HTR-8/SVneo (cell line): Measurements from ENCODE around the gene LARGE1.

Experiments
- DNase-seq: peaks from one replicate; pipeline ENCODE4 v3.0.0; 2011; ENCODE audit warnings: low spot score, mixed read lengths; ENCODE audit not compliant: insufficient read length
- FAIRE-seq: peaks from 2 replicates; lab custom pipeline; 2011; peaks lifted over from hg19 to GRCh38; lab: Jason Lieb, UNC

The LARGE1 gene

DNA sequence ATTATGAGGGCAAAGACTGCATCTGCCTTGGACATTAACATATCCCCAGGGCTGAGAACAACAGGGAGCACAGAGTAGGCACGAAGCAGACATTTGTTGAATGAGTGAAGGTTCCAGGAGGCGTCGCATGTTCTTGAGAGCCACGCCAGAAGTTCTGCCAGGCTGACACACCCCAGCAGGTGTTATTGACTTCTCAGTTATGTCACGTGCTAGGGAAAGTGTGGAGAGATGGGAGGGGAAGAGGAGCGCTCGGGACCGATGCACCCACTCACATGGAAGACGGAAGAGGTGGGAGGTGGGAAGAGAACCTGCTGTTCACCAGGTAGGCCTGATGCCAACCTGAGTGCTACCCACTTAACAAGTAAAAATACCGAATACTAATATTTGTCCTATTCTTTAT is 232.8 kb downstream of the LARGE1 start:
- FAIRE-seq: no peak

GRCh38 chr22:33684087-33684486 is 236.2 kb downstream of the LARGE1 start:
- no peak for FAIRE-seq

More for the DNA sequence above, 232.8 kb downstream of the LARGE1 start:
- DNase-seq: no peak

GRCh38 chr22:33682927-33683326 is 237.3 kb downstream of the LARGE1 start:
- FAIRE-seq (no peak), DNase-seq (no peak)

More at GRCh38 chr22:33684087-33684486, 236.2 kb downstream of the LARGE1 start:
- no peak for DNase-seq

DNA sequence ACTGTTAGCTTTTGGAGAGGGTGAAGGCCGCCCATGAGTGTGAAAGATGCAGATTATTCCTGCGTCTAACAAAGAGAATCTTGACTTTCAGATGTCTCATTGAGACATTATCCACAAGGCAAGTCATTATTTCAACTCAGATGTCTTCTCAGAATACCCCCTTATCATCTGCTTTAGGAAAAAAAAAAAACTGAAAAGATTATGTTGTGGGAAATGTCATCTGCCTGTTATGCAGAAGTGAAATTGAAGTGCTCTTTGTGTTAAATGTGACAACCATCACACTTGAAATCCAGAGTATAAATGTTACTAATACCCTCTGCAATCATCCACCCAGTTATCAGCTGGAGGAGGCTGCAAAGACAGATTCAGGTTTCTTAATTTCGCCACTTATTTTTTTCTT is 239.6 kb downstream of the LARGE1 start:
- DNase-seq (no peak), FAIRE-seq (no peak)

DNA sequence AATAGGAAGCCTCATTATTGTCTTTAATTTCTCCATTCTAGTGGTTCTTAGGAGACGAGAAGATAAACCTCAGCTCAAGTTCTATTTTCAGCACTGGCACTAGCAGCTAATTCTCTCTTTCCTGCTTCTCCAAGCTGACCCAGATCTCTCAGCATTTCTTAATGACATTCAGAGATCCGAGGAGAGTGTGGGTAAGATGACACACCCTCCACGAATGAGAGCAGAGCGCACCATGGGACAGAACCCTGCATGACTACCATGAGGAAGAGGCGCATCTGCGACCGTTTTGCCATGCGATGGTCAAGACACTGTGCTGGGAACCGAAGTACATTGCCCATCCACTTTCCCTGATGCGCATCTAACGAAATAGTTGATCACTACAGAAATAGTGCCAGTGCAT is 241.8 kb downstream of the LARGE1 start:
- FAIRE-seq: no peak

DNA sequence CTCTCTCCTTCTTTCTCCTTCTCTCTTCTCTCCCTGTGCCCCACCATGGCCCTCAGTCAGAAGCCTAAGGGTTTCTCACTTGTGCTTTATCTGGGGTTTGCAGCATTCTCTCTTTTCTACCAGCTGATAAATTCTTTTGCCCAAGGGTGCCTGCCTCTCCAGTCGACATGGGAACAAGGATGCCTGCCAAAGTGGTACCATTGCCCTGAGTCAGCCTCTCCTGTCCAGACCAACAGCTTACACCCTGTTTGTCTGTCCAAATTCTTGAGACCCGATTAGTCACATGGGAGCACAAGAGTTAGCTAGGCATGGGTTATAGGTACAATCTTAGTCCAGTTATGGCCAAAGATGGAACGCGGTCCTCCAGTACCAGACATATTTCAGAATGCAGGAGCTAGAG is 242.7 kb downstream of the LARGE1 start:
- FAIRE-seq: no peak

More for the DNA sequence above, 241.8 kb downstream of the LARGE1 start:
- no peak for DNase-seq

GRCh38 chr22:33674357-33674756 is 245.9 kb downstream of the LARGE1 start:
- DNase-seq (no peak), FAIRE-seq (no peak)

More for the DNA sequence above, 242.7 kb downstream of the LARGE1 start:
- DNase-seq: no peak

DNA sequence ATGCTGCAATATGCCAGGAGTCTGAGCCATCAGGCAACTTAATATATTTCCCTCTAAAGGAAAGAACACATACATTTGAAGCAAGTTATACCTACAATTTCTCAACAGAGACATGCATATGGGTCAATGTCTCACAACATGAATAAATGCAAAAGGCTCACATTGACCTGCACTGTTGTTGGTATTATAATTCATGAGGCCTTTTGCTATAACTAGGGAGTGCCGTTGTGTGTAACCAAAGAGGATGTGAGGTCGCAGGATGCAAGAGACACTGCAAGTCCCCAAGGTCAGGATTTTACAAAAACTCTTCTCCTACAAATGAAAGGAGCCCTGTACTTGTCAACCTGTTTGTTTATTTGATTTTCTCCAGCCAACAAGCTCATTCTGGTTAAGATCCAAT is 250.5 kb downstream of the LARGE1 start:
- DNase-seq (no peak), FAIRE-seq (no peak)

DNA sequence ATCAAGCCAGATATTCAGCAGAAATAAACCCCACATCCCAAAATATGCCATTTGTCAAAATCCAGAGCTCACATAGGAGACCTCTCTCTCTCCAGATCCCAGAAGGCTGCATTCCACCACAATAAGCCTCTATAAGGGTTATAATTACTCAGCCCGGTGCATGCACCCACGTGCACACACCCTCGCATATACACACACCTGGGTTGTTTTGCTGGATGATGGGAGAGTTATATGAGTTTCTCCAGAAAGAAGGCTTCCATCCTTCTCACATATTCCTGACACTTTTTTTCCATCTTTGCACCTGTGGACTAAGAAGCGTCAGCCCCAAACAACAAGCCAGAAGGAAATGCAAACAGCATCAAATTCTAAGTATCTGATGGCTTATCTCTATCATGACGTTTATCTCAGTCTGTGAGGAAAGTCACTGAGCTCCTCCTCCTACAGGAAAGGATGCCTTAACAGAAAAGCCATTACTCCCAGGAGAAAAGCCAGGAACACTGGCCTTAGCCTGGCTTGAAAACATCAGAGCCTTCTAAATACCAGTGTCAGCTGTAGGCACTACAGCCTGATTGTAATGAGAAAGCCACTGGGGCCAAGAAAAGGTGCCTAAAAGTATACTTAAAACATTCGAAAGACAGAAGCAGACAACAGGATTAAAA is 253.2 kb downstream of the LARGE1 start:
- DNase-seq (no peak), FAIRE-seq (no peak)

- no peak for FAIRE-seq
- no peak for DNase-seq
These were observed 253.9 kb downstream of the LARGE1 start for GRCh38 chr22:33666279-33666960.

DNA sequence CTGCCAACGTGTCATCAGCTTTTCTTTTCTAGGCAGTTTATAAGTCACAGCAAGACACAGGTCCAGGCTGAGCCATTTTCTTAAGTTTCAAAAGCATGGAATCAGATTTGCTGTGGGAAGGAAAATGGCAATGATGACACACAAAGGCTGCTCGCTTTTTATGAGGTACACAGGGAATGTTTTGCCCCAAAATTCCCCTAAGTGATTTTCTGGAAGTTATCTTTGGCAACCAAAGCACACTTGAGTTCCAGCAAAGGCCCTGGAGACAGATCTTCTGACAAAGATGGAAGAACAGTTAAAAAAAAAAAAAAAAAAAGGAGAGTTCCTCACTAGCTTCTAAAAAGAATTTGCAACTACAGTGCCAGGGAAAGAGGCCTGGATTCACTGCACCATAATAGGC is 260.8 kb downstream of the LARGE1 start:
- FAIRE-seq: no peak
- DNase-seq: no peak

DNA sequence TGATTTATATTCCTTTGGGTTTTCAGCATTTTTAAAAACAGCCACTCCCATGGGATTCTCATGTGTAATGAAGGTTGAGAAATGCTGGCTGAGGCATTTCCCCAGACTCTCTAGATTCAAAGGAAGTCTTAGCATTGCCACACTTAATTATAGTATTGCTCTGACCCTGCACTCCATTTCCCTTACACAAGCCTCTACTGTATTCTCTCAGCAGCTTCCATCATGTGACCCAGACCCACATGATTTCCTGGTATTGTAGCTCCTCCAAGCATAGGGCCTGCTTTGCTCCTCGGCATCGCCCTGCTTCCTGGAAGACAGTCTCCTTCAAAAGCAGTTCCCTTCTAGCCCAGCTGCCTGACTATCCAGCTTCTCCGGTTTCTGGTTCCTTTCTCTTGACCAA is 261.5 kb downstream of the LARGE1 start:
- DNase-seq (no peak), FAIRE-seq (no peak)

GRCh38 chr22:33657670-33658069 is 262.6 kb downstream of the LARGE1 start:
- FAIRE-seq: no peak
- no peak for DNase-seq

GRCh38 chr22:33656808-33657628 is 263.3 kb downstream of the LARGE1 start:
- DNase-seq: no peak
- no peak for FAIRE-seq

DNA sequence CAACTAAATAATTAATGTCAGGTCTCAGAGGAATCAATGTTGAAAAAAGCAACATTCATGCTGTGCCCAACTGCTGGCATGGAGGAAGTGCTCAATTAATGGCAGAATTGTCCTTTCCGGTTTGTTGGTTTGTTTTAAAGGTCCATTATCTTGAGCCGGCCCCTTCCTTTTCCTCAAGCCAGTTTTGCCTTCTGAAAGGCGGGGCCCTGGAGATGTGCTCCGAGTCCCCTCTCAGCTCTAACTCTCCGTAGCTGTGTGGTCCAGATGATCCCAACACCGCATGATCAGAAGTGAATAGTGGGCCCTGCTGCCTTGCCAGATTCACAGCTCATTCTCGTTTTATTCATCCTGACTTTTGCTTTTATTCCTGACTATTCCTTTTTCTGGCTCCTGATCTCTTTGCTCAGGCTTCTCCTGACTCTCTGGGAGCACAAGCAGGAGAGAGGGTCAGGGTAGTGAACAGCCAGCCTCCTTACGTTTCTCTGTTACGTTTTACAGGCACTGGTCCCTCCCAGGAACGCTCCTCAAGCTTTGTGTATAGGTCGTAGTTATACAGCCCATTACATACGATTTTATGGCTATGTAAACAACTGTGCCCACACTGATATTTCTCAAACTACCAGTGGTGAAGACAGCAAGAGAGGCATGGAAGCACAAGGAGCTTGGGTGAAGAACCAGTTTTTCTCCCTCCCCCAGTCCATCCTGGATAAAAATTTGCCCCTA is 265.9 kb downstream of the LARGE1 start:
- DNase-seq (no peak), FAIRE-seq (no peak)

DNA sequence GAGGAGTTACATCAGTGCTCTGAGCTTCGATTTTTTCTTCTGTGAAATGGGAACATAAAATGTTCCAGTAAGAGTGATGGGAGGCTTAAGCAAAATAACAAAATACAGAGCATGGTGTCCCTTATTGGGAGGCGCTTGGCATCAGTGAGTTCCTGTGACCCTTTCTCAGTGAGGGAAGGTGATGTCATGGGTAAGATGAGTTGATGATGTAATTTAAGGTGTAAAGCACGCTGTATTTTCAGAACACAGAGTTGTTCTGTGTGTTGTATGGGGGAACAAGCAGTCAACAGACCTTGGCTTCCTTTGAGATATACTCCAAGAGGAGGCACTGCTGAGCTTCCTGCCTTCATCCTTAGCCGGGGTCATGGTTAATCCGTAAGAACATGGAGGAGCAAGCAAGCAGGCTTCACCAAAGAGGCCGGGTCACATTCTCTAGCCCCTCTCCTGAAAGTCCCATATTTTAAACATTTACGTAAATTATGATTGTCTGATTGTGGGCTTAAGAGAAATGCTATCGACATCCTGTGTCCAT is 266.7 kb downstream of the LARGE1 start:
- FAIRE-seq (no peak), DNase-seq (no peak)

DNA sequence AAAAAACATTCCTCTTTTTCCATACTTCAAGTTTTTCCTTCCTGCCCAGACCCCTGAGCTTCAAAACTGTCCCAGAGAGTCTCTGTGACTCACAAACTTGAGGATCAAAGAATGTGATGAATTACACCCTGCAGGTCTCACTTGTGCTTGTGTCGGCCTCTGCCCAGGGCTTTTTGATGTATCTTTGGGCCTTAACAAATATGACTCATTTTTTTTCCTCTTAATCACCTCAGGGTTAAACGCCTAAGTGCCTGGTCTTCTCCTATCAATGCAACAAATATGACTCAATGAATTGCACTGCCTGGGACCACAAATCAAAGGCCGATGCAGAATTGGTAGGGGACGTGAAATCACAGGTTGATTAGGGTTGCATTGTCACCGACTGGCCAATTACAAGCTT is 267.7 kb downstream of the LARGE1 start:
- DNase-seq: no peak
- no peak for FAIRE-seq

DNA sequence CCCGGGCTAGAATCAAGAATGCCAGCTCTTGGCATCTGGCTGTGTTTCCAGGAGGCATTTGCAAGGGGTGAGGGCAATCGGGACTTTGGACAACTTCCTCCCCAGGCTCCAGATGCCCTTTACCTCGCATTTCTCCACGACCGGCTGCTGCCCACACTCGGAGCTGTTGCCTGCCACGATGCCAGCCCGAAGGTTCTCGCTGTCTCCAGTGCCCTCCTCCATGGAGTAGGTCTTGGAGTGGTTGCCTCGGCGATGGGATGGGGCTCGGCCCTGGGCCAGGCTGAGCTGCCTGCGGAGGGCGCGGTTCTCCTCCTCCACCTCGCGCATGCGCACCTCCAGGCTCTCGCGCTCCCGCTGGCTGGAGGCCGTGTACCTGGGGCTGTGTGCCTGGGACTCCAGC is 270.0 kb downstream of the LARGE1 start:
- no peak for FAIRE-seq
- DNase-seq: no peak

- DNase-seq (no peak), FAIRE-seq (no peak)
These were observed 271.8 kb downstream of the LARGE1 start for GRCh38 chr22:33648478-33648877.

DNA sequence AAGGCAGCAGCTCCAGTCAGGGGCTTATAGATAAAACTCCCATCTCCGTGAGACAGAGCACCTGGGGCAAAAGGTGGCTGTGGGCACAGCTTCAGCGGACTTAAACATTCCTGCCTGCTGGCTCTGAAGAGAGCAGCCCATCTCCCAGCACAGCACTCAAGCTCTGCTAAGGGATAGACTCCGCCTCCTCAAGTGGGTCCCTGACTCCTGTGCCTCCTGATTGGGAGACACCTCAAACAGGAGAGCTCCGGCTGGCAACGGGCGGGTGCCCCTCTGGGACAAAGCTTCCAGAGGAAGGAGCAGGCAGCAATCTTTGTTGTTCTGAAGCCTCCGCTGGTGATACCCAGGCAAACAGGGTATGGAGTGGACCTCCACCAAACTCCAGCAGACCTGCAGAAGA is 279.4 kb downstream of the LARGE1 start:
- DNase-seq (no peak), FAIRE-seq (no peak)
